Mesendoderm (in vitro differentiated cells): ENCODE results near the gene TBCC. TPM values are rescaled to one million over a fixed set of nuclear protein-coding genes. Genes with fewer than 3 reads are reported as not detected.

ENCODE experiments used
- DNase-seq: peaks from one replicate; pipeline ENCODE4 v3.0.0; 2013
- H2AK5ac ChIP-seq: 2 replicates; pipeline ENCODE4 v1.6.1; 2013; ENCODE audit warnings: low read length, inconsistent platforms
- H2BK120ac ChIP-seq: 2 replicates; pipeline ENCODE4 v1.6.1; 2013; ENCODE audit warnings: low read depth, mild to moderate bottlenecking, low read length, moderate library complexity, mixed read lengths
- H2BK15ac ChIP-seq: replicated peaks from 2 replicates; pipeline ENCODE4 v1.6.1; 2013; ENCODE audit warnings: low read depth, mild to moderate bottlenecking, moderate library complexity
- H2BK5ac ChIP-seq: 2 replicates; pipeline ENCODE4 v1.6.1; 2013; ENCODE audit warnings: low read length, inconsistent platforms
- H3K18ac ChIP-seq: 2 replicates; pipeline ENCODE4 v1.6.1; 2013; ENCODE audit warnings: mild to moderate bottlenecking, low read length, mixed read lengths
- H3K23ac ChIP-seq: one replicate; pipeline ENCODE4 v1.6.1; 2013; ENCODE audit warnings: low read length
- H3K27ac ChIP-seq: 2 replicates; pipeline ENCODE4 v1.5.1; 2013; ENCODE audit warnings: low read depth, mild to moderate bottlenecking, inconsistent platforms, low read length, moderate library complexity
- H3K27me3 ChIP-seq: 2 replicates; pipeline ENCODE4 v1.6.1; 2013; ENCODE audit warnings: low read length, control low read depth, mild to moderate bottlenecking, inconsistent platforms; ENCODE audit not compliant: insufficient read depth, poor library complexity
- H3K36me3 ChIP-seq: 2 replicates; pipeline ENCODE4 v1.6.1; 2013; ENCODE audit warnings: low read length, inconsistent platforms; ENCODE audit not compliant: control insufficient read depth, insufficient read depth
- H3K4ac ChIP-seq: one replicate; pipeline ENCODE4 v1.6.1; 2013; ENCODE audit warnings: low read depth, mild to moderate bottlenecking, low read length, moderate library complexity
- H3K4me1 ChIP-seq: 2 replicates; pipeline ENCODE4 v1.6.1; 2013; ENCODE audit warnings: low read depth, low read length, inconsistent platforms; ENCODE audit not compliant: control insufficient read depth
- H3K4me2 ChIP-seq: 2 replicates; pipeline ENCODE4 v1.6.1; 2013; ENCODE audit warnings: low read length
- H3K4me3 ChIP-seq: 2 replicates; pipeline ENCODE4 v1.5.1; 2013; ENCODE audit warnings: mild to moderate bottlenecking, low read length
- H3K56ac ChIP-seq: one replicate; pipeline ENCODE4 v1.6.1; 2013; ENCODE audit warnings: low read length
- H3K79me1 ChIP-seq: 2 replicates; pipeline ENCODE4 v1.6.1; 2013; ENCODE audit warnings: low read length, inconsistent platforms
- H3K79me2 ChIP-seq: 2 replicates; pipeline ENCODE4 v1.6.1; 2013; ENCODE audit warnings: mild to moderate bottlenecking, low read length; ENCODE audit not compliant: control insufficient read depth, insufficient read depth
- H3K9ac ChIP-seq: 2 replicates; pipeline ENCODE4 v1.6.1; 2013; ENCODE audit warnings: low read length, inconsistent platforms
- H4K5ac ChIP-seq: one replicate; pipeline ENCODE4 v1.6.1; 2013; ENCODE audit warnings: low read length
- H4K8ac ChIP-seq: one replicate; pipeline ENCODE4 v1.6.1; 2013; ENCODE audit warnings: low read depth, mild to moderate bottlenecking, control low read depth, low read length, moderate library complexity
- WGBS: extraction: QIAGEN DNeasy Blood & Tissue Kit; methylation state at CpG from one replicate; pipeline ENCODE4 v1.1.7; 2013; ENCODE audit warnings: low lambda C conversion rate, missing lambda C conversion rate; ENCODE audit not compliant: insufficient coverage; ENCODE audit errors: extremely low coverage; 5-methylcytosine and 5-hydroxymethylcytosine counted together
- polyA plus RNA-seq, 2 experiments: library from polyadenylated mRNA; stranded (reverse); fragments of 200-250 nt; gene quantifications; one replicate each; pipeline ENCODE4 v1.2.3, GENCODE V29; 2013

The TBCC gene
- polyA plus RNA-seq (2013, experiment 1 of 2), result 23.2 TPM
- 22.7 TPM for polyA plus RNA-seq (2013, experiment 2 of 2)

GRCh38 chr6:42745640-42746462 lies at the start of gene TBCC:
TBCC (minus strand) TSS chr6:42746103; CDS start chr6:42746073, 30 bp downstream.
- Histone ChIP-seq H4K5ac (no peak within 1 kb of the TSS), H3K4ac (peak within 1 kb of the TSS; percentile 92), H2BK5ac (peak within 1 kb of the TSS; percentile 69), H3K4me1 (peaks cover 2% of the 10 kb centered on the region), H3K4me2 (peak within 1 kb of the TSS; percentile 98), H2BK120ac (peak within 1 kb of the TSS; percentile 86), H3K36me3 (no peaks in the 10 kb centered on the region), H4K8ac (peak within 1 kb of the TSS; percentile 59), H3K27ac (peak within 1 kb of the TSS; percentile 99), H2AK5ac (no peak within 1 kb of the TSS), H3K23ac (no peak within 1 kb of the TSS), H3K79me1 (peaks cover 9% of the 10 kb centered on the region), H3K9ac (peak within 1 kb of the TSS; percentile 97), H2BK15ac (no peak within 1 kb of the TSS), H3K56ac (peak within 1 kb of the TSS; percentile 99), H3K27me3 (no peaks in the 10 kb centered on the region), H3K4me3 (peak within 1 kb of the TSS; percentile 100), H3K79me2 (peaks cover 17% of the 10 kb centered on the region), H3K18ac (peak within 1 kb of the TSS; percentile 91)
- no CpG with 5 or more reads among the region's 57 CpGs for WGBS
- DNase-seq, result peak; percentile 100

GRCh38 chr6:42795651-42796050 lies 49.7 kb upstream of the TBCC start:
- Histone ChIP-seq H3K4ac (no peak overlapping the region), H3K36me3 (no peaks in the 10 kb centered on the region), H2BK15ac (no peak overlapping the region), H2BK5ac (no peak overlapping the region), H3K23ac (no peak overlapping the region), H2BK120ac (no peak overlapping the region), H3K4me2 (no peak overlapping the region), H3K18ac (no peak overlapping the region), H3K4me3 (no peak overlapping the region), H4K5ac (no peak overlapping the region), H2AK5ac (no peak overlapping the region), H4K8ac (no peak overlapping the region), H3K27ac (no peak overlapping the region), H3K56ac (no peak overlapping the region), H3K79me2 (no peaks in the 10 kb centered on the region), H3K27me3 (no peaks in the 10 kb centered on the region), H3K4me1 (peaks cover under 1% of the 10 kb centered on the region), H3K9ac (no peak overlapping the region), H3K79me1 (no peaks in the 10 kb centered on the region)
- WGBS, result no CpG with 5 or more reads among the region's 1 CpG
- no peak for DNase-seq

- no peak overlapping the region for H3K4me3 ChIP-seq
- WGBS, result no CpG with 5 or more reads among the region's 3 CpGs
Observed at GRCh38 chr6:42791706-42792320, 45.9 kb upstream of the TBCC start.

GRCh38 chr6:42790549-42791181 lies 44.8 kb upstream of the TBCC start:
- H3K23ac ChIP-seq, result no peak overlapping the region
- no peak overlapping the region for H3K27ac ChIP-seq
- no peak overlapping the region for H3K18ac ChIP-seq
- H4K5ac ChIP-seq, result no peak overlapping the region
- no peak overlapping the region for H3K4me2 ChIP-seq
- WGBS, result no CpG with 5 or more reads among the region's 5 CpGs
- H3K4ac ChIP-seq, result no peak overlapping the region
- H3K9ac ChIP-seq, result no peak overlapping the region
- no peaks in the 10 kb centered on the region for H3K36me3 ChIP-seq
- no peaks in the 10 kb centered on the region for H3K27me3 ChIP-seq
- no peak overlapping the region for H3K4me3 ChIP-seq
- no peak overlapping the region for H2BK5ac ChIP-seq
- no peak overlapping the region for H2BK15ac ChIP-seq
- H2AK5ac ChIP-seq, result no peak overlapping the region
- DNase-seq, result peak; percentile 85
- H3K79me2 ChIP-seq, result peaks cover 14% of the 10 kb centered on the region
- H3K56ac ChIP-seq, result no peak overlapping the region
- peaks cover 9% of the 10 kb centered on the region for H3K79me1 ChIP-seq
- H4K8ac ChIP-seq, result no peak overlapping the region
- no peak overlapping the region for H2BK120ac ChIP-seq
- H3K4me1 ChIP-seq, result peaks cover 9% of the 10 kb centered on the region

More at GRCh38 chr6:42791706-42792320, 45.9 kb upstream of the TBCC start:
- Histone ChIP-seq H2AK5ac (no peak overlapping the region), H4K5ac (no peak overlapping the region), H2BK15ac (no peak overlapping the region), H3K79me1 (peaks cover 8% of the 10 kb centered on the region), H2BK5ac (no peak overlapping the region), H4K8ac (no peak overlapping the region), H3K27ac (no peak overlapping the region), H3K36me3 (no peaks in the 10 kb centered on the region), H3K4me1 (peaks cover 8% of the 10 kb centered on the region), H2BK120ac (no peak overlapping the region), H3K4me2 (no peak overlapping the region), H3K23ac (no peak overlapping the region), H3K27me3 (no peaks in the 10 kb centered on the region), H3K9ac (no peak overlapping the region), H3K56ac (no peak overlapping the region), H3K79me2 (peaks cover 8% of the 10 kb centered on the region), H3K18ac (no peak overlapping the region), H3K4ac (no peak overlapping the region)
- DNase-seq, result no peak

- Histone ChIP-seq H3K4ac (no peak overlapping the region), H3K4me3 (no peak overlapping the region), H3K4me2 (no peak overlapping the region), H3K9ac (no peak overlapping the region), H3K23ac (no peak overlapping the region), H3K79me1 (peaks cover 9% of the 10 kb centered on the region), H3K27me3 (no peaks in the 10 kb centered on the region), H3K27ac (no peak overlapping the region), H2BK5ac (no peak overlapping the region), H2AK5ac (no peak overlapping the region), H4K8ac (no peak overlapping the region), H3K4me1 (peaks cover 9% of the 10 kb centered on the region), H2BK15ac (no peak overlapping the region), H3K36me3 (no peaks in the 10 kb centered on the region), H2BK120ac (no peak overlapping the region), H3K79me2 (peaks cover 30% of the 10 kb centered on the region), H3K56ac (no peak overlapping the region), H3K18ac (no peak overlapping the region), H4K5ac (no peak overlapping the region)
- WGBS, result no CpG with 5 or more reads among the region's 4 CpGs
- peak; percentile 28 for DNase-seq
Observed at GRCh38 chr6:42788671-42789070, 42.8 kb upstream of the TBCC start.
